HCT116 (cell line): ENCODE measurements around the gene PARVB. TPM values are rescaled to one million over a fixed set of nuclear protein-coding genes. Genes with fewer than 3 reads are reported as not detected.

ENCODE experiments used
- ATAC-seq: fragments of 200-7000 bp; cut with Tn5 transposase; 2 replicates; pipeline ENCODE4 v1.9.1; 2020; ENCODE audit warnings: mild to moderate bottlenecking, moderate library complexity
- BruUV-seq: library from RNA; stranded (reverse); fragments of 400-500 nt; replicated peaks from 2 replicates; lab custom pipeline; 2021; lab: Mats Ljungman, UMichigan
- CTCF ChIA-PET: fragments of 300-600 bp; sonication (Branson Sonifier 250); formaldehyde crosslinking; loops from one replicate; lab custom pipeline; 2021; ENCODE audit warnings: antibody characterized with exemption; lab: Charles Lee
- POLR2A ChIA-PET: fragments of 300-600, 350-600 bp; sonication (Branson Sonifier 250); formaldehyde crosslinking; loops from one replicate; lab custom pipeline; 2021; ENCODE audit warnings: antibody characterized with exemption; lab: Charles Lee
- RAD21 ChIA-PET, 2 experiments: fragments of 300-600 bp; sonication (Branson Sonifier 250); formaldehyde crosslinking; loops; one replicate each; lab custom pipeline; 2023; ENCODE audit warnings: low total read pairs in 2 of 2; ENCODE audit not compliant: uncharacterized antibody in 2 of 2, unreplicated experiment in 2 of 2, low non-redundant PET in 1 of 2; lab: Charles Lee
- DNase-seq: peaks from one replicate; pipeline ENCODE4 v3.0.0-alpha.2; 2010; ENCODE audit warnings: low read depth, low spot score
- H2AFZ ChIP-seq: fragments of 200-600 bp; shearing (Covaris generic), sonication (generic); 2 replicates; pipeline ENCODE4 v1.6.1; 2017; ENCODE audit warnings: low read depth, mixed run types, mixed read lengths, antibody characterized with exemption, low read length; ENCODE audit not compliant: poor library complexity, severe bottlenecking
- H3K27ac ChIP-seq: 2 replicates; pipeline ENCODE4 v1.5.1; 2012; ENCODE audit warnings: low read depth, low read length
- H3K27me3 ChIP-seq: fragments of 200-600 bp; sonication (generic); 2 replicates; pipeline ENCODE4 v1.6.1; 2016; ENCODE audit warnings: mixed run types, low read length, mixed read lengths; ENCODE audit not compliant: insufficient read depth
- H3K36me3 ChIP-seq, 2 experiments: fragments of 200-500 bp in 1 of 2; fragments of 200-600 bp in 1 of 2; sonication (Bioruptor generic) in 1 of 2; sonication (generic) in 1 of 2; 2 replicates each; pipeline versions ENCODE4 v1.5.1 to v1.6.1; 2014 to 2016; ENCODE audit warnings: low read length in 2 of 2, inconsistent platforms in 1 of 2, mixed read lengths in 1 of 2, mixed run types in 1 of 2; ENCODE audit not compliant: insufficient read depth in 2 of 2, control insufficient read depth in 1 of 2
- H3K4me1 ChIP-seq, 2 experiments: fragments of 200-600 bp in 1 of 2; sonication (generic) in 1 of 2; 2 replicates each; pipeline versions ENCODE4 v1.5.1 to v1.6.1; 2012 to 2017; ENCODE audit warnings: low read length in 2 of 2, inconsistent platforms in 1 of 2, mild to moderate bottlenecking in 1 of 2, mixed read lengths in 1 of 2, mixed run types in 1 of 2, moderate library complexity in 1 of 2; ENCODE audit not compliant: insufficient read depth in 2 of 2, control insufficient read depth in 1 of 2
- H3K4me2 ChIP-seq: fragments of 200-600 bp; sonication (generic); 2 replicates; pipeline ENCODE4 v1.6.1; 2017; ENCODE audit warnings: mixed run types, low read length, mixed read lengths
- H3K4me3 ChIP-seq, 2 experiments: fragments of 200-600 bp in 1 of 2; sonication (generic) in 1 of 2; replicated peaks in 1 of 2; 2 replicates each; pipeline ENCODE4 v1.5.1; 2011 to 2016; ENCODE audit warnings: low read length in 2 of 2, control low read depth in 1 of 2, low read depth in 1 of 2, mild to moderate bottlenecking in 1 of 2, mixed read lengths in 1 of 2, mixed run types in 1 of 2
- H3K79me2 ChIP-seq: fragments of 200-600 bp; sonication (generic); 2 replicates; pipeline ENCODE4 v1.6.1; 2017; ENCODE audit warnings: mild to moderate bottlenecking, mixed run types, low read length, moderate library complexity, mixed read lengths; ENCODE audit not compliant: insufficient read depth
- H3K9ac ChIP-seq: fragments of 200-600 bp; sonication (generic); 2 replicates; pipeline ENCODE4 v1.6.1; 2016; ENCODE audit warnings: low read length, mixed read lengths
- H3K9me2 ChIP-seq: fragments of 200-600 bp; sonication (generic), shearing (Covaris generic); 2 replicates; pipeline ENCODE4 v1.6.1; 2017; ENCODE audit warnings: mixed run types, mild to moderate bottlenecking, moderate library complexity; ENCODE audit not compliant: insufficient read depth
- H3K9me3 ChIP-seq, 2 experiments: fragments of 200-500 bp in 1 of 2; fragments of 200-600 bp in 1 of 2; sonication (Bioruptor generic) in 1 of 2; sonication (generic) in 1 of 2; 2 replicates each; pipeline ENCODE4 v1.6.1; 2014 to 2017; ENCODE audit warnings: low read length in 2 of 2, mixed read lengths in 2 of 2, inconsistent platforms in 1 of 2, low read depth in 1 of 2, mild to moderate bottlenecking in 1 of 2, mixed run types in 1 of 2, moderate library complexity in 1 of 2; ENCODE audit not compliant: control insufficient read depth in 1 of 2, insufficient read depth in 1 of 2
- H4K20me1 ChIP-seq: fragments of 200-600 bp; sonication (generic), shearing (Covaris generic); 2 replicates; pipeline ENCODE4 v1.6.1; 2017; ENCODE audit warnings: mixed run types, mild to moderate bottlenecking, moderate library complexity; ENCODE audit not compliant: insufficient read depth
- ATF3 ChIP-seq: IDR thresholded peaks from 2 replicates; pipeline ENCODE4 v1.6.1; 2012
- CBX3 ChIP-seq: IDR thresholded peaks from 2 replicates; pipeline ENCODE4 v1.6.1; 2012; ENCODE audit warnings: low read depth
- CEBPB ChIP-seq: IDR thresholded peaks from 2 replicates; pipeline ENCODE4 v1.6.1; 2012; ENCODE audit warnings: low read depth
- CTCF ChIP-seq, 3 experiments: fragments of 200-600 bp in 1 of 3; sonication (generic) in 1 of 3; IDR thresholded peaks in 2 of 3; conservative IDR thresholded peaks in 1 of 3; 2 replicates each; pipeline ENCODE4 v1.5.1; 2012 to 2017; ENCODE audit warnings: low read depth in 2 of 3, low read length in 2 of 3, antibody characterized with exemption in 1 of 3, borderline replicate concordance in 1 of 3, control low read depth in 1 of 3, mild to moderate bottlenecking in 1 of 3, mixed read lengths in 1 of 3, mixed run types in 1 of 3, moderate library complexity in 1 of 3; ENCODE audit not compliant: insufficient read depth in 1 of 3
- EGR1 ChIP-seq: IDR thresholded peaks from 2 replicates; pipeline ENCODE4 v1.6.1; 2012; ENCODE audit warnings: low read depth
- ELF1 ChIP-seq: IDR thresholded peaks from 2 replicates; pipeline ENCODE4 v1.6.1; 2012; ENCODE audit warnings: low read depth, borderline replicate concordance
- EZH2phosphoT487 ChIP-seq: fragments of 200-600 bp; IDR thresholded peaks from 2 replicates; pipeline ENCODE4 v1.6.1; 2018; ENCODE audit warnings: antibody characterized with exemption, borderline replicate concordance
- FOSL1 ChIP-seq: IDR thresholded peaks from 2 replicates; pipeline ENCODE4 v1.6.1; 2012; ENCODE audit warnings: low read depth
- JUND ChIP-seq: IDR thresholded peaks from 2 replicates; pipeline ENCODE4 v1.6.1; 2012
- POLR2A ChIP-seq: IDR thresholded peaks from 2 replicates; pipeline ENCODE4 v1.7.0; 2011; ENCODE audit warnings: borderline replicate concordance; ENCODE audit not compliant: insufficient read depth, insufficient read length; ENCODE audit errors: extremely low read depth
- POLR2AphosphoS5 ChIP-seq: IDR thresholded peaks from 2 replicates; pipeline ENCODE4 v1.6.1; 2011; ENCODE audit warnings: mild to moderate bottlenecking, low read depth, low read length, moderate library complexity
- RAD21 ChIP-seq: IDR thresholded peaks from 2 replicates; pipeline ENCODE4 v1.6.1; 2012; ENCODE audit warnings: low read depth, mild to moderate bottlenecking
- SIN3A ChIP-seq: IDR thresholded peaks from 2 replicates; pipeline ENCODE4 v1.6.1; 2012; ENCODE audit warnings: low read depth
- SP1 ChIP-seq: IDR thresholded peaks from 2 replicates; pipeline ENCODE4 v1.6.1; 2012; ENCODE audit warnings: low read depth
- SRF ChIP-seq: IDR thresholded peaks from 2 replicates; pipeline ENCODE4 v1.6.1; 2012; ENCODE audit warnings: low read depth
- ZFX ChIP-seq: fragments of 450-650 bp; IDR thresholded peaks from 2 replicates; pipeline ENCODE4 v1.6.1; 2017
- ZNF274 ChIP-seq: fragments of 200-500 bp; sonication (Bioruptor generic); IDR thresholded peaks from 2 replicates; pipeline ENCODE4 v1.6.1; 2014; ENCODE audit warnings: mild to moderate bottlenecking, low read depth, low read length, inconsistent platforms
- intact Hi-C: fragments of 100-400 bp; cut with micrococcal nuclease; formaldehyde crosslinking; loops from 2 replicates; pipeline ENCODE4 v1.10.0; 2022
- total RNA-seq: library from RNA; stranded (reverse); gene quantifications from one replicate; pipeline ENCODE4 v1.2.1, GENCODE V29; 2021; ENCODE audit not compliant: unreplicated experiment
- TF ChIP-seq, protein P1 (sequence below): IDR thresholded peaks from 2 replicates; pipeline ENCODE4 v1.6.1; 2012; ENCODE audit warnings: low read depth
- TF ChIP-seq, protein P2 (sequence below): IDR thresholded peaks from 2 replicates; pipeline ENCODE4 v1.6.1; 2012
- TF ChIP-seq, protein P3 (sequence below): IDR thresholded peaks from 2 replicates; pipeline ENCODE4 v1.6.1; 2011; ENCODE audit warnings: mild to moderate bottlenecking, low read length, moderate library complexity; ENCODE audit not compliant: insufficient replicate concordance; ENCODE audit errors: extremely low read depth

PARVB gene
- total RNA-seq, 1 experiment from 2014 or later: 21.4 TPM

DNA sequence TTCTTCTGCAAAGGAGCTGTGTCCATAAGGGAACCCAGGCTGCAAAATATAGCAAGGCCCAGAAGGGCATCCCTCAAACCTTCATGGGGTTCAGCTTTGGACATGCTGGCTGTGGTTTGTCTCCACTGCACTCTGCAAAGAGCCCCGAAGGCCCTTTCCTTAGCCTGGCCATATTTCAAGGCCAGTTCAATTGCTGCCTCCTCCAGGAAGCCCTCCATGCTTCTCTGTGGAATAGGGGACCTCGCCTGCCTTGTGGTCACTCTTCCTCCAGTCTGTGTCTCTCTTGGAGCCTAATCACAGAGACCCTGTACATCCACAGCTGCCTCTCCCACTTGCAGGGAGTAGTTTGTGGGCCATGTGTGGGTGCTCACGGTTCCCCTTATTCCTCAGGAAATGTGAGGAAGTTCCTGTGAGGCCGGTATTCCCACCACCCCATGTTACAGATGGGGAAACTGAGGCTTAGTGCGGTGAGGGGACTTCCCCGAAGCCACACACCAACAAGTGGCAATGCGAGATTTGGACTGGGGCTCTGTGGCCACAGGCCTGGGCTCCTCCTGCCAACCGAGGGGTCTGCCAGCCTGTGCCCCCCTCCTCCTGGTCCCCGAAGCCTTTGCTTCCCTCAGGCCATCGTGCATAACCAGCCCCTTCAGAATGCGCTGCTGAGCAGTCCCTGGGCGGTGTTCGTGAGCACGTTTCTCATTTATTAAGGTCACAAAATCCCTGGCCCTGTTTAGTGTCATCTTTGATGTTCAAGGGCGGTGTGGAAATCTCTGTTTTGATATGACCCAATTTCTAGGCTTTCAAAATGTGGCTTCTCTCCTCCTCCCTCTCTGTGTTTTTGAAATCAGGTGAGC is 65.8 kb downstream of the PARVB start:
- POLR2A ChIA-PET: no interaction called here
- no peaks in the 10 kb centered on the region for H4K20me1 ChIP-seq
- DNase-seq: no peak
- intact Hi-C loops: loop anchor here (10.0 kb wide), 1 partner anchor 205 kb away; no protein-coding TSS in a partner anchor
- H3K27me3 ChIP-seq: no peaks in the 10 kb centered on the region
- H3K79me2 ChIP-seq: no peaks in the 10 kb centered on the region
- ATAC-seq: no peak
- no peak overlapping the region for H2AFZ ChIP-seq
- H3K4me2 ChIP-seq: no peak overlapping the region
- RAD21 ChIA-PET: no interaction called here
- H3K9me3 ChIP-seq: no peaks in the 10 kb centered on the region
- no TSS peak for BruUV-seq
- no peak overlapping the region for H3K27ac ChIP-seq
- CTCF ChIA-PET: no interaction called here
- H3K9me2 ChIP-seq: no peaks in the 10 kb centered on the region
- TF ChIP-seq SP1: no peak
- no peak for TF ChIP-seq JUND
- TF ChIP-seq CTCF (IDR thresholded peaks at IDR 0.05 in 2 of 3, conservative IDR thresholded peaks at IDR 0.05 in 1 of 3; ENCODE audit: borderline replicate concordance in 1 of 3, insufficient read depth in 1 of 3, low read depth in 2 of 3, low read length in 2 of 3): no peak
- TF ChIP-seq EZH2phosphoT487: no peak
- TF ChIP-seq RAD21: no peak
- no peak for TF ChIP-seq FOSL1
- no peak for TF ChIP-seq POLR2AphosphoS5
- no peak for TF ChIP-seq EGR1
- TF ChIP-seq ELF1: no peak
- no peak for TF ChIP-seq POLR2A
- TF ChIP-seq, protein P1, sequence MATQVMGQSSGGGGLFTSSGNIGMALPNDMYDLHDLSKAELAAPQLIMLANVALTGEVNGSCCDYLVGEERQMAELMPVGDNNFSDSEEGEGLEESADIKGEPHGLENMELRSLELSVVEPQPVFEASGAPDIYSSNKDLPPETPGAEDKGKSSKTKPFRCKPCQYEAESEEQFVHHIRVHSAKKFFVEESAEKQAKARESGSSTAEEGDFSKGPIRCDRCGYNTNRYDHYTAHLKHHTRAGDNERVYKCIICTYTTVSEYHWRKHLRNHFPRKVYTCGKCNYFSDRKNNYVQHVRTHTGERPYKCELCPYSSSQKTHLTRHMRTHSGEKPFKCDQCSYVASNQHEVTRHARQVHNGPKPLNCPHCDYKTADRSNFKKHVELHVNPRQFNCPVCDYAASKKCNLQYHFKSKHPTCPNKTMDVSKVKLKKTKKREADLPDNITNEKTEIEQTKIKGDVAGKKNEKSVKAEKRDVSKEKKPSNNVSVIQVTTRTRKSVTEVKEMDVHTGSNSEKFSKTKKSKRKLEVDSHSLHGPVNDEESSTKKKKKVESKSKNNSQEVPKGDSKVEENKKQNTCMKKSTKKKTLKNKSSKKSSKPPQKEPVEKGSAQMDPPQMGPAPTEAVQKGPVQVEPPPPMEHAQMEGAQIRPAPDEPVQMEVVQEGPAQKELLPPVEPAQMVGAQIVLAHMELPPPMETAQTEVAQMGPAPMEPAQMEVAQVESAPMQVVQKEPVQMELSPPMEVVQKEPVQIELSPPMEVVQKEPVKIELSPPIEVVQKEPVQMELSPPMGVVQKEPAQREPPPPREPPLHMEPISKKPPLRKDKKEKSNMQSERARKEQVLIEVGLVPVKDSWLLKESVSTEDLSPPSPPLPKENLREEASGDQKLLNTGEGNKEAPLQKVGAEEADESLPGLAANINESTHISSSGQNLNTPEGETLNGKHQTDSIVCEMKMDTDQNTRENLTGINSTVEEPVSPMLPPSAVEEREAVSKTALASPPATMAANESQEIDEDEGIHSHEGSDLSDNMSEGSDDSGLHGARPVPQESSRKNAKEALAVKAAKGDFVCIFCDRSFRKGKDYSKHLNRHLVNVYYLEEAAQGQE: no peak
- TF ChIP-seq ATF3: no peak
- TF ChIP-seq ZFX: no peak
- TF ChIP-seq, protein P2, sequence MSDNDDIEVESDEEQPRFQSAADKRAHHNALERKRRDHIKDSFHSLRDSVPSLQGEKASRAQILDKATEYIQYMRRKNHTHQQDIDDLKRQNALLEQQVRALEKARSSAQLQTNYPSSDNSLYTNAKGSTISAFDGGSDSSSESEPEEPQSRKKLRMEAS: no peak
- TF ChIP-seq ZNF274: no peak
- TF ChIP-seq, protein P3, sequence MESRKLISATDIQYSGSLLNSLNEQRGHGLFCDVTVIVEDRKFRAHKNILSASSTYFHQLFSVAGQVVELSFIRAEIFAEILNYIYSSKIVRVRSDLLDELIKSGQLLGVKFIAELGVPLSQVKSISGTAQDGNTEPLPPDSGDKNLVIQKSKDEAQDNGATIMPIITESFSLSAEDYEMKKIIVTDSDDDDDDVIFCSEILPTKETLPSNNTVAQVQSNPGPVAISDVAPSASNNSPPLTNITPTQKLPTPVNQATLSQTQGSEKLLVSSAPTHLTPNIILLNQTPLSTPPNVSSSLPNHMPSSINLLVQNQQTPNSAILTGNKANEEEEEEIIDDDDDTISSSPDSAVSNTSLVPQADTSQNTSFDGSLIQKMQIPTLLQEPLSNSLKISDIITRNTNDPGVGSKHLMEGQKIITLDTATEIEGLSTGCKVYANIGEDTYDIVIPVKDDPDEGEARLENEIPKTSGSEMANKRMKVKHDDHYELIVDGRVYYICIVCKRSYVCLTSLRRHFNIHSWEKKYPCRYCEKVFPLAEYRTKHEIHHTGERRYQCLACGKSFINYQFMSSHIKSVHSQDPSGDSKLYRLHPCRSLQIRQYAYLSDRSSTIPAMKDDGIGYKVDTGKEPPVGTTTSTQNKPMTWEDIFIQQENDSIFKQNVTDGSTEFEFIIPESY: no peak
- TF ChIP-seq SIN3A: no peak
- TF ChIP-seq CBX3: no peak
- no peak for TF ChIP-seq CEBPB
- TF ChIP-seq SRF: no peak
- no peak overlapping the region for H3K4me3 ChIP-seq
- H3K4me1 ChIP-seq: no peaks in the 10 kb centered on the region; a peak in 1 of 4 replicates
- no peak overlapping the region for H3K9ac ChIP-seq
- no peaks in the 10 kb centered on the region for H3K36me3 ChIP-seq
